T-helper 2 cell treated with Interferon-gamma antibody and Interleukin-4, amounts not matched to agents 100 ng/mL and 5 ng/mL, for 36 hours (primary cell): ENCODE measurements around the gene RPS21. TPM values are rescaled to one million over a fixed set of nuclear protein-coding genes. Genes with fewer than 3 reads are reported as not detected.

Source experiments
- intact Hi-C: fragments of 100-400 bp; cut with micrococcal nuclease; formaldehyde crosslinking; loops from one replicate; pipeline ENCODE4 v1.15.1; 2023
- total RNA-seq: library from RNA; stranded (reverse); gene quantifications from 2 replicates; pipeline ENCODE4 v1.2.3, GENCODE V29; 2022

Gene RPS21
- total RNA-seq, 1 donor from 2014 or later, result 1,960 TPM

GRCh38 chr20:62377064-62377461 is 9.8 kb upstream of the RPS21 start:
- intact Hi-C loops, result no loop called here

GRCh38 chr20:62377615-62378178 is 9.2 kb upstream of the RPS21 start:
- intact Hi-C loops, result no loop called here

GRCh38 chr20:62378215-62378614 is 8.7 kb upstream of the RPS21 start:
- intact Hi-C loops, result no loop called here

- intact Hi-C loops, result no loop called here
Observed at GRCh38 chr20:62381202-62381797, 5.6 kb upstream of the RPS21 start.

- intact Hi-C loops, result loop anchor here (1.0 kb wide), 1 partner anchor 80 kb away; the partner anchor contains the start of gene ADRM1
Observed at GRCh38 chr20:62381842-62382241, 5.1 kb upstream of the RPS21 start.

GRCh38 chr20:62382306-62383198 is 4.4 kb upstream of the RPS21 start:
- intact Hi-C loops, result loop anchor here (1.0 kb wide), 1 partner anchor 80 kb away; the partner anchor contains the start of gene ADRM1

GRCh38 chr20:62387219-62387913 is 463 bp downstream of the RPS21 start:
- intact Hi-C loops, result loop anchor here (1.0 to 5.0 kb wide), 5 partner anchors 20 to 420 kb away; partner anchors contain the start of genes ADRM1, CABLES2, LSM14B and MTG2

- intact Hi-C loops, result loop anchor here (1.0 to 5.0 kb wide), 5 partner anchors 19 to 419 kb away; partner anchors contain the start of genes ADRM1, CABLES2, LSM14B and MTG2
Observed at GRCh38 chr20:62387933-62388635, 1.2 kb downstream of the RPS21 start.

GRCh38 chr20:62388839-62389600 is 2.1 kb downstream of the RPS21 start:
- intact Hi-C loops, result loop anchor here (5.0 kb wide), 1 partner anchor 418 kb away; no protein-coding TSS in a partner anchor

GRCh38 chr20:62389601-62390087 is 2.7 kb downstream of the RPS21 start:
- intact Hi-C loops, result loop anchor here (5.0 kb wide), 1 partner anchor 418 kb away; no protein-coding TSS in a partner anchor

GRCh38 chr20:62390317-62391164 is 3.6 kb downstream of the RPS21 start:
- intact Hi-C loops, result no loop called here

- intact Hi-C loops, result no loop called here
Observed at GRCh38 chr20:62391165-62392076, 4.5 kb downstream of the RPS21 start.

GRCh38 chr20:62392077-62392418 is 5.1 kb downstream of the RPS21 start:
- intact Hi-C loops, result no loop called here

GRCh38 chr20:62392621-62393334 is 5.9 kb downstream of the RPS21 start:
- intact Hi-C loops, result no loop called here

GRCh38 chr20:62393335-62393665 is 6.4 kb downstream of the RPS21 start:
- intact Hi-C loops, result no loop called here

- intact Hi-C loops, result no loop called here
Observed at GRCh38 chr20:62393830-62394229, 6.9 kb downstream of the RPS21 start.
